Fibroblast of villous mesenchyme (primary cell): ENCODE results near the gene RADIL. TPM values are rescaled to one million over a fixed set of nuclear protein-coding genes. Genes with fewer than 3 reads are reported as not detected.

Experiments used
- DNase-seq: peaks from one replicate; pipeline ENCODE4 v3.0.0-alpha.2; 2010; ENCODE audit warnings: low read depth
- H3K4me3 ChIP-seq: 2 replicates; pipeline ENCODE4 v1.5.1; 2011; ENCODE audit warnings: low read depth, mild to moderate bottlenecking, low read length
- CTCF ChIP-seq: IDR thresholded peaks from 2 replicates; pipeline ENCODE4 v1.5.1; 2012; ENCODE audit warnings: low read depth, mild to moderate bottlenecking, low read length; ENCODE audit not compliant: insufficient read depth
- total RNA-seq: library from RNA; depleted of rRNA; stranded (reverse); fragments of >200 nt; gene quantifications from 2 replicates; pipeline ENCODE4 v1.2.3, GENCODE V29; 2012

The RADIL gene
- total RNA-seq, 1 donor: under 0.01 TPM

- DNase-seq: no peak
- no peak overlapping the region for H3K4me3 ChIP-seq
- no peak for TF ChIP-seq CTCF
Observed at GRCh38 chr7:4764402-4765007, 119.0 kb downstream of the RADIL start.

GRCh38 chr7:4763794-4764185 lies 119.7 kb downstream of the RADIL start:
- no peak for TF ChIP-seq CTCF
- no peak overlapping the region for H3K4me3 ChIP-seq
- DNase-seq: no peak

- TF ChIP-seq CTCF: no peak
- no peak overlapping the region for H3K4me3 ChIP-seq
- no peak for DNase-seq
Observed at GRCh38 chr7:4763091-4763793, 120.3 kb downstream of the RADIL start.

GRCh38 chr7:4762121-4763055 lies 121.1 kb downstream of the RADIL start:
- TF ChIP-seq CTCF: no peak
- no peak overlapping the region for H3K4me3 ChIP-seq
- DNase-seq: no peak

- H3K4me3 ChIP-seq: no peak overlapping the region
- no peak for TF ChIP-seq CTCF
- no peak for DNase-seq
Observed at GRCh38 chr7:4760952-4761351, 122.6 kb downstream of the RADIL start.

- no peak for DNase-seq
- H3K4me3 ChIP-seq: no peak overlapping the region
- no peak for TF ChIP-seq CTCF
Observed at GRCh38 chr7:4759211-4759610, 124.3 kb downstream of the RADIL start.
